GM19467 (cell line): ENCODE data around the gene DCST1.

ENCODE experiments used
- ATAC-seq: cut with Tn5 transposase; IDR thresholded peaks from one replicate; pipeline ENCODE4 v1.9.1; 2021; ENCODE audit warnings: mild to moderate bottlenecking, moderate library complexity; ENCODE audit not compliant: unreplicated experiment

The DCST1 gene

DNA sequence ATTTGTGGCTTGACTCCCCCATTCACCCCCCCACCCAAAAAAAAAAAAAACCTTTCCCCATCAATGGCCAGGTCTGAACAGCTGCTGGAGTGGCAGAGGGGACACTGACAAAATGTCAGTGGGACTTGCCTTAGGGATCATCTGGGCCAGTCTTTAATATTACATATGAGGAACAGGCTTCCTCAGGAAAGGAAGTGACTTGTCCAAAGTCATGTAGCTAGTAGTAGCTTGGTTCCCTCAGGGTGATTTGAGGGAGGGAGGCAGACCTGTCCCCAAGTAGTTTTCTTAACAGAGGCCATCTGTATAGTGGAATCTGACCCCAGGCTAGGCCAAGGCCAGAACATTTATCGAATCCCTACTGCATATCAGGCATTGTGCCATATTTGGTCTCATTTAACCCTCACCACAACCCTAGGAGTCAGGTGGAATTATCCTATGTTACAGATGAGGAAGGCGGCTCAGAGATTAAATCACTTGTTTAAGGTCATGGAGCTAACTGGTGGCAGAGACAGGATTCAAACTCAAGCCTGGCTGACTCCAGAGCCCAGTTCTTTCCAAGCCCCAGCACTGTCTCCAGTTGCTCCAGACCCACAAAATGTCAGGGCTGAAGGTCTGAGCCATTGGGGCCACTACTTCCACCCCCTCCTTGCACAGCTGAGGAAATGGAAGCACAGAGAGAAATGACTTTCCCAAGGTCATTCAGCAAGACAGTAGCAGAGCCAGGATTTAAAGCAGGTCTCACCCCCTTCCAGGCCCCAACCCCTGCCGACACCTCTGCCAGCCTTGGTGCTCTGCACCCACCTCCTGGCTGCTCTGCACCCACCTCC is 20.6 kb upstream of the DCST1 start:
- no peak for ATAC-seq

GRCh38 chr1:155013632-155014031 is 20.0 kb upstream of the DCST1 start:
- no peak for ATAC-seq

DNA sequence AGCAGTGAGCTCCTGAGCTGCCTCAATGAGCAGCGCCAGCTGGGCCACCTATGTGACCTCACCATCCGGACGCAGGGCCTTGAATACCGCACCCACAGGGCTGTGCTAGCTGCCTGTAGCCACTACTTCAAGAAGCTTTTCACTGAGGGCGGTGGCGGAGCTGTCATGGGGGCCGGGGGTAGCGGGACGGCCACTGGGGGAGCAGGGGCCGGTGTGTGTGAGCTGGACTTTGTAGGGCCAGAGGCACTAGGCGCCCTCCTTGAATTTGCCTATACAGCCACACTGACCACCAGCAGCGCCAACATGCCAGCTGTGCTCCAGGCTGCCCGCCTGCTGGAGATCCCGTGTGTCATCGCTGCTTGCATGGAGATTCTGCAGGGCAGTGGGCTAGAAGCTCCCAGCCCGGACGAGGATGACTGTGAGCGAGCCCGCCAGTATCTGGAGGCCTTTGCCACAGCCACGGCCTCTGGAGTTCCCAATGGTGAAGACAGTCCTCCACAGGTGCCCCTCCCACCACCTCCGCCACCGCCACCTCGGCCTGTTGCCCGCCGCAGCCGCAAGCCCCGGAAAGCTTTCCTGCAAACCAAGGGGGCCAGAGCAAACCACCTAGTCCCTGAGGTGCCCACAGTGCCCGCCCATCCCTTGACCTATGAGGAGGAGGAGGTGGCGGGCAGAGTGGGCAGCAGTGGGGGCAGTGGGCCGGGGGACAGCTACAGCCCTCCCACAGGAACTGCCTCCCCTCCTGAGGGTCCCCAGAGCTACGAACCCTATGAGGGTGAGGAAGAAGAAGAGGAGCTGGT is 18.7 kb upstream of the DCST1 start:
- no peak for ATAC-seq

DNA sequence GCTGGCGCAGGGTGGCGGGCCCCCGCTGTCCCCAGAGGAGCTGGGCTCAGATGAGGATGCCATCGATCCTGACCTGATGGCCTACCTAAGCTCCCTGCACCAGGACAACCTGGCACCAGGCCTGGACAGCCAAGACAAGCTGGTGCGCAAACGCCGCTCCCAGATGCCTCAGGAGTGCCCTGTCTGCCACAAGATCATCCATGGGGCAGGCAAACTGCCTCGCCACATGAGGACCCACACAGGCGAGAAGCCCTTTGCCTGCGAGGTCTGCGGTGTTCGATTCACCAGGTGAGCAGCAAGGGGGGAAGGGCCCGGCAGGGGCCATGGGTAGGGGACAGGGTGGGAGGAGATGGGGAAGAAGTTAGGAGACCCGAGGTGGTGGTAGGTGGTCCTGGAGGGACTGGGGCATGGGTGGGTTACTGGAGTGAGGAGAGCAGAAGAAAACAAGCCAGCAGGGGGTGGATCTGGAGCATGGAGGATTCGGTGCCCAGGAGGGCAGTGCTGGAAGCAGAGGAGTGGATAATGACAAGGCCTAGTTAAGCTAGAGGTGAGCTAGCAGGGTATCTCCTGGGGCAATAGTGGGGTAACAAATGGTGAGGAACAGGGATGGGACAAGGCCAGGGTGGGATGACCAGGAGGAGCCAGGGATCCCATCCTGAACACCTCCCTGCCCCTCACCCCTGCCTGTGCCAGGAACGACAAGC is 17.9 kb upstream of the DCST1 start:
- ATAC-seq = no peak

- no peak for ATAC-seq
Observed at GRCh38 chr1:155016231-155016831, 17.3 kb upstream of the DCST1 start.

- peak; percentile 65 for ATAC-seq
Observed at GRCh38 chr1:155017041-155017945, 16.3 kb upstream of the DCST1 start.

DNA sequence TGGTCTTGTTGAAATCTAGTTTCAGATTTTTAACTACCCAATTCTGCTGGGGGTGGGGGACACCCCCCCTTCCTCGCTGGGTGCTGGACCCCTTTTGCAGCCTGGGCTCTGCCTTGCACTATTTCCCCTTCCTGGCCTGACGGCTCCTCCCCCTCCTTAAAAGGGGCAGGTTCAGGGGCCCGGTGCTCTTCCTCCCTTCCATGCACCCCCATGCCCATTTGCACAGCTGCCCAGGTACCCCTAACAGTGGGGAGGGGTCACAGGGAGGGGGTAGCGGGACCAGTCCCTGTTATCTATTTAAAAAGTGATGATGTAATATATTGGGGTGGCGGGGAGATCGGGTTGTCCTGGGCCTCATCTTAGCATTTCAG is 15.7 kb upstream of the DCST1 start:
- ATAC-seq = no peak

DNA sequence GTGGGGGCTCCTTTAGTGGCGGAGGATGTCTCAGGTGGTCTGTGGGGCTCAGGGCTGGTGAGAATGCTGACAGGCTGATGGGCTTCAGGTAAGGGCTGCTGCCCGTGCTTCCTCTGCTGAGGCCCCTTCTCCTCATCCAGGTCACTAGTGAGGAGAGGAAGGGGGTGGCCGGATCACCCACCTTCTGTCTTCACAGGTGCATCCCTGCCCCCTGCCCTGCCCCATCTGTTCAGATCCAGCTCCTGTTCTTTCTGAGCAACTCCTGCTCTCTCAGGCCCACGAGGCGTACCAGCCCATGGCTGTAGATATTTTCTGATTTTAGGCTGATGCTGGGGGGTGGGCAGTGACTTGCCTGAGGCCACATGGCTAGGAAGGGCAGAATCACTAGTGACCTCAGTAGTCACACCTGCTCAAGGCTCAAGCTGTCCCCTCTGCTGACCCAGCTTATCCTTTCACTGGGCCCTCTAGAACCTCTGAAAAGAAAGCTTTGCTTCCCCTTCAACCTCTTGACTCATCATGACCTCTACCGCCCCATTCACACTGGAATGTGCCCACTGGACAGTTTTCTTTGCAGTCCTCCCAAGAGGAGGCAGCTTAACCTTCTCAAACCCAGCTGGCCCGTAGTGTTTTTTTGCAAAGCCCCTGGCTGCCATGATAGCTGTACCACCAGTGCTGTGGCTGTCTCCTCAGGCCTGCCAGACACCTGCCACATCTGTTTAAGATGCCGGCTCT is 14.8 kb upstream of the DCST1 start:
- ATAC-seq = no peak

DNA sequence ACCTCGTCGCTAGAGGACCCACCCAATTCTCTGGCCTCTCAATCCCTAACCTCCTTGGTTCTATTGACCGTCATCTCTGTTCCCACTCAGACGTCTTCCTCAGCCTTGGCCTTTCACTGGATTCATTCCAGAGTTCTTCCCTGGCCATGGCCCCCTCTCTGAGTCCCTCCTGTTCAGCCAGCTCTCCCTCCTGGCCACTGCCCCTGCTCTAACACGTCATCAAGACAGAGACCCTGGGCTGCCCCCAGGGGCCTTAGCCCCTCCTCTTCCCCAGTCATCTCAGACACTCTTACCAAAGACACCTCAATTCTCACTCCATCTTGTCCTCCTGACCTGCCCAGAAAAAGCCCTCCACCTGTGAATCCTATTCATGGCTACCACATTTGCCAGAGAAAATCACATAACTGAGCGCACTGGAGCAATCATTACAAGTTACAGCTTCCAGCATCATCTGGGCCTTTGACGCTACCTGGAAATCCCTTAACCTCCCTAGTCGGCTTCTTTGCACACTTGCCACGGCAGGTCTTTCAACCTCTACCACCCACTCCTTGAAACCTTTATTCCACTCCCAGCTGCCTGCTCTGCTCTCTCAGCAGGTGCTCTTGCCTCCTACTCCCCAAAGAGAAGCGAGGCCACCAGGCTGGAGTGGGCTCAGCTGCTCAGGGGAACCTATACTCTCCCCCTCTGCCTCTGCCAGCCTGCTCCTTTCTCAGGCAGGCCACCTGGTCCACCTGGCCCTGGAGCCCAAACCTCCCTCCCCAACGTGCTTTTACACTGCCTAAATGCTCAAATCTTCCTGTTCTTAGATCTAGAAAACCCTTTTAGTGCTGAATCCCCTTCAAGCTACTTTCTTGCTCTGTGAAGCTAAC is 14.0 kb upstream of the DCST1 start:
- ATAC-seq = no peak

DNA sequence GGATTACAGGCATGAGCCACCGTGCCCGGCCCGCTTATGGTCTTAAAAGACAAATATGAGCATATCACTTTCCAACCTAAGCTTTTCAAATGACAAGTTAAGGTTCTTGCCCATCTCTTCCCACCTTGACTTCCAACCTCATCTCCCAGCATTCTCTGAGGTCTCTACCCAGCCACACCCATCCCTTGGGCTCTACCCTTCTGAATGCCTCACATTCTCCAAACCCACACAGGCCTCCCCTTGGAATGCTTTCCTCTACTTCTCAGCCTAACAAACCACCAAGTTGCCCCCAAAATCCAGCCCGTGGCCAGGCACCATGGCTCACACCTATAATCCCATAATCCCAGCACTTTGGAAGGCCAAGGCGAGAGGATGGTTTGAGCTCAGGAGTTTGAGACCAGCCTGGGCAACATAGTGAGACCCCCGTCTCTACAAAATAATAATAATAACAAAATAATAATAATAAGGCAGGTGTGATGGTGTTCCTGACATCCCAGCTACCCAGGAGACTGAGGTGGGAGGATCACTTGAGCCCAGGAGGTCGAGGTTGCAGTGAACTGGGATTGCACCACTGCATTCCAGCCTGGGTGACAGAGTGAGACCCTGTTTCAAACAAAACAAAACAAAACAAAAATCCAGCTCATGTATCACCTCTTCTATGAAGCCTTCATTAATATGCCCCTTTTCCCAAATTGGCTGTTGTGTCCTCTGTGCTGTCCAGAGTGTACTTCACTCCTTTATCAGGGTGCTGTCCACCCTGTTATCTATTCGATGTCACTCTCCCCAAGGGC is 11.3 kb upstream of the DCST1 start:
- ATAC-seq = no peak

DNA sequence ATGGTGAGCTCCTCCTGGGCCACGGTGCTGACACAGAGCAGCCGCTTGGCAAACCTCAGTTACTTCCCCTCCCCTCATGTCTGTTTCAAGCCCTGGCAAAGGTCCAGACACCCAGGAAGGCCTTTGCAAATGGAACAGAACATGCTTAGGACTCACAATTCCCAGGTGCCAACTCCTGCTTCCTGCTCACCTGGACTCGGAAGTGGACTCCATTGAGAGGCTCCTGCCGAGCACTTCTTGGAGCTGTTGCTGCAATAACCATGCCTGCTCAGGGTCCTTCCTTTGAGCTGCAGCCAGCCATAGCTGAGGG is 10.7 kb upstream of the DCST1 start:
- ATAC-seq = no peak

DNA sequence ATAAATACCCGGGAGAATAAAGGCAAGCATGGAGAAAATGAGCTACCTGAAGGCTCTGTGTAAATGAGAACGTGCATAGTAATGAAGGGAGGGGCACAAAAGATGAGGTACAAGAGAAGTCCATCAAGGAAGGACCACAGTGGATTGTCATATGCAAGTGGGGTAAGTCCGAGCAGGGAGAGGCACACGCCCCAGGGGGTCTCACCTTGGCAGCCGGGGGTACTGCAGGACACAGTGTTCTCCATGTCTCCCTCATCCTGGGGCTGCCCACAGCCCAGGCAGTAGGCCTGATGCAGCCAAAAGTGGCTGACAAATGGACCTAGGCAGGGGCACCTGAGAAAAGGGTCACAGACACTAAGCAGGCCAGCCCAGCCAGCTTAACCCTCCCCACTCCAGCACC is 10.0 kb upstream of the DCST1 start:
- no peak for ATAC-seq

- ATAC-seq = no peak
Observed at GRCh38 chr1:155024315-155024714, 9.3 kb upstream of the DCST1 start.

- ATAC-seq = no peak
Observed at GRCh38 chr1:155026154-155026553, 7.5 kb upstream of the DCST1 start.

- no peak for ATAC-seq
Observed at GRCh38 chr1:155026588-155026987, 7.0 kb upstream of the DCST1 start.

DNA sequence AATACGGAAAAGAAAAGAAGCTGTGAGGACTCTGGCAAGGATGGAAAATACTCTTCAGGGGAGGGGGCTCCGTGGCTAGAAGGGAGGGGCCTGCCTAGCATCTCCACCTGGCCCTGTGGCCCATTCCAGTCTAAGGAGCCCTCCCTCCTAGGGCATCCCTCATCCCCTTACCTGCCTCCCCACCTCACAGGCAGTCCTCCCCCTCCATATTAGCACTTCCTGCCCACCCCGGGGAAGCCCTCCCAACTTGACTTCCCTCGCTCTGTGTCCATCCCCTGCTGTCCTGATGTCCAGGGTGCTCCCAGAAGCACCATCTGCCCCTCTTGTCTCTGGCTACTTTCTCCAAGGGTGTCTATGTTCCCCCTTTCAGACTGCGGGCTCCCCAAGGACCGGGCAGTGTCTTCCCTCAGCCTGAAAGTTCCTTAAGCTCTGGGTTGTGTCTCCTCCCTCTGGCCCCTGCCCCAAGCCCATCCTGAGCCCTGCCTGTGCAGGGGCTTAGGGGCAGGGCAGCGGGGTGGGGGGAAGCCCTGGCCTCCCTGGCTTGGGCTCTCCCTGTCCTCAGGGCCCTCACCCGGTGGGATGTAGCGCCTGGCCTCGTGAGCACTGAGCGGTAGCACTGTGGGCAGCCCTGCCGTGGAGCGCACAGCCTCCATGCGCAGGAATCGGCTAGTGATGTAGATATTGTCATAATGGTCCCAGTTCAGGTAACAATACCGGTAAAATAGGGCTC is 3.9 kb upstream of the DCST1 start:
- no peak for ATAC-seq

GRCh38 chr1:155030243-155030795 is 3.3 kb upstream of the DCST1 start:
- no peak for ATAC-seq
